T47D (cell line): ENCODE results near the gene OGDH.
A peak's percentile ranks its signal among the peaks of the same experiment; 100 is the strongest.

Experiments
- DNase-seq, 2 experiments: peaks; one replicate each; pipeline versions ENCODE4 v3.0.0 to v3.0.0-alpha.2; 2011 to 2012; ENCODE audit warnings: low read depth in 1 of 2, low spot score in 1 of 2
- JUND ChIP-seq: IDR thresholded peaks from 2 replicates; pipeline ENCODE4 v1.6.1; 2012; ENCODE audit warnings: low read depth
- in situ Hi-C: cut with HindIII; loops from 2 replicates; pipeline ENCODE4 v1.10.0; 2016; ENCODE audit warnings: low sequenced_read_pairs, low pct_unique_long_range_greater_than_20kb

The OGDH gene

GRCh38 chr7:44703921-44704320 is 97.5 kb downstream of the OGDH start:
- TF ChIP-seq JUND: no peak
- in situ Hi-C loops: no loop called here
- no peak for DNase-seq

- in situ Hi-C loops: no loop called here
- DNase-seq: no peak
- no peak for TF ChIP-seq JUND
Observed at GRCh38 chr7:44705434-44705833, 99.0 kb downstream of the OGDH start.

- TF ChIP-seq JUND: no peak
- in situ Hi-C loops: no loop called here
Observed at GRCh38 chr7:44706788-44707557, 100.5 kb downstream of the OGDH start.

GRCh38 chr7:44707558-44708230 is 101.3 kb downstream of the OGDH start:
- DNase-seq: no peak
- in situ Hi-C loops: no loop called here
- no peak for TF ChIP-seq JUND

More at GRCh38 chr7:44706788-44707557, 100.5 kb downstream of the OGDH start:
- DNase-seq: no peak

- no peak for TF ChIP-seq JUND
- no peak for DNase-seq
- in situ Hi-C loops: no loop called here
Observed at GRCh38 chr7:44709011-44709915, 102.8 kb downstream of the OGDH start.

GRCh38 chr7:44709945-44710596 is 103.6 kb downstream of the OGDH start:
- TF ChIP-seq JUND: no peak
- in situ Hi-C loops: no loop called here
- DNase-seq: no peak

GRCh38 chr7:44711528-44711927 is 105.1 kb downstream of the OGDH start:
- in situ Hi-C loops: no loop called here
- no peak for TF ChIP-seq JUND
- no peak for DNase-seq

- in situ Hi-C loops: no loop called here
- TF ChIP-seq JUND: no peak
- DNase-seq: no peak
Observed at GRCh38 chr7:44712012-44712411, 105.6 kb downstream of the OGDH start.

GRCh38 chr7:44713141-44713540 is 106.7 kb downstream of the OGDH start:
- in situ Hi-C loops: no loop called here
- no peak for TF ChIP-seq JUND
- no peak for DNase-seq

- DNase-seq: no peak
- in situ Hi-C loops: no loop called here
- TF ChIP-seq JUND: no peak
Observed at GRCh38 chr7:44713680-44714335, 107.4 kb downstream of the OGDH start.

GRCh38 chr7:44716205-44716604 is 109.8 kb downstream of the OGDH start:
- in situ Hi-C loops: no loop called here
- no peak for TF ChIP-seq JUND
- DNase-seq: no peak

- in situ Hi-C loops: no loop called here
- DNase-seq: peak in 1 of 2 experiments; percentile 30
- TF ChIP-seq JUND: no peak
Observed at GRCh38 chr7:44720301-44720700, 113.9 kb downstream of the OGDH start.
